GM15510 (cell line): ENCODE data around the gene TMC5.

Experiments
- POLR2A ChIP-seq: IDR thresholded peaks from 3 replicates; pipeline ENCODE4 v1.6.1; 2011; ENCODE audit warnings: borderline replicate concordance; ENCODE audit not compliant: insufficient read length; ENCODE audit errors: extremely low read depth

The TMC5 gene

GRCh38 chr16:19485611-19486010 lies 67.9 kb downstream of the TMC5 start:
- no peak for TF ChIP-seq POLR2A

- no peak for TF ChIP-seq POLR2A
These were observed 68.4 kb downstream of the TMC5 start for GRCh38 chr16:19486051-19486450.

- no peak for TF ChIP-seq POLR2A
These were observed 69.2 kb downstream of the TMC5 start for GRCh38 chr16:19486750-19487325.

DNA sequence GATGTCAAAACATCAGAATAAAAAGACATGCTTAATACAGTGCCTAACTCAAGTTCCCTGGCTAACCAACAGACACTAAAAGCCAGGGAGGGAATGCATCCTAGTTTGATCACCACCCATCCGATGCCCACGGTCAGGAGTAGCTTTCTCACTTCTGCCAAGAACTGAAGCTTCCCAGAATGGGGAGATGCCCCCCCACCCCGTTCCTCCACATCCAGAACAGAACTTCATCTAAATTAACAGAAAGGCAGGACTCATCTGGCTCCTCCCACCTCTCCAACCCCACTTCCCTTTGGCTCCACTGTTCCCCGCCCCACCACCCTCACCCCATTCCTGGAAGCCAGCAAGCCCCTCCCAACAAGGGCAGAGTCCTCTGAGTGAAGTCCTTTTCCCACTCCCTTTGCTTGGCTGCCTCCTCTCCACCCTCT lies 70.5 kb downstream of the TMC5 start:
- TF ChIP-seq POLR2A: no peak

DNA sequence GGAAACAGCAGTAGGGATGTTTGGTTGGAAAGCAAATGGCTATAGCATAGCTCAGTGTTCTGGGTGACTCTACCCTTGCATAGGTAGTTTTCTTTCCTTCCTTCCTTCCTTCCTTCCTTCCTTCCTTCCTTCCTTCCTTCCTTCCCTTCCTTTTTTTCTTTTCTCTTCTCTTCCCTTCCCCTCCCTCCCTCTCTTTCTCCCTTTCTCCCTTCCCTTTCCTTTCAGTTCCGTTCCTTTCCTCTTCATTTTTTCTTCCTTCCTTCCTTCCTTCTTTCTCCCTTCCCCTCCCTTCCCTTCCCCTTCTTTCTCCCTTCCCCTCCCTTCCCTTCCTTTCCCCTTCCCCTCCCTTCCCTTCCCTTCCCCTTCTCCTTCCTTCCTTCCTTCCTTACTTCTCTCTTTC lies 72.9 kb downstream of the TMC5 start:
- no peak for TF ChIP-seq POLR2A

DNA sequence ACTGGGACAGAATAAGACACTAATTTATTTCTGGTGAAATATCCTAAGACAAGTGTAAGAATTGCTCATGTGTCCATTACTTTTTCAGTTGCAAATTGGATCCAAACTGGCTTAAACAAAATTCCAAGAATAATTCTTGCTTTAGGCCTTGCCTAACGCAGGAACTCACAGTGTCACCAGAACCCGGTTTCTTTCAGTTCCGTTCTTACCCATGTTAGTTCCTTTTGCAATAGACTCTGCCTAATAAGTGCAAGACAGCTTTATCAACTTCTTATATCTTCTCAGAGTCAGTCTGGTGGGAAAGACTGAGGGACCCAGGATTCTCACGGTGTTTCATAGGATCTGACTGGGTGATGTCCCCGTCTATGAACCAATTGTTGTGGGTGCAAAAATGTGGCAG lies 79.5 kb downstream of the TMC5 start:
- no peak for TF ChIP-seq POLR2A

DNA sequence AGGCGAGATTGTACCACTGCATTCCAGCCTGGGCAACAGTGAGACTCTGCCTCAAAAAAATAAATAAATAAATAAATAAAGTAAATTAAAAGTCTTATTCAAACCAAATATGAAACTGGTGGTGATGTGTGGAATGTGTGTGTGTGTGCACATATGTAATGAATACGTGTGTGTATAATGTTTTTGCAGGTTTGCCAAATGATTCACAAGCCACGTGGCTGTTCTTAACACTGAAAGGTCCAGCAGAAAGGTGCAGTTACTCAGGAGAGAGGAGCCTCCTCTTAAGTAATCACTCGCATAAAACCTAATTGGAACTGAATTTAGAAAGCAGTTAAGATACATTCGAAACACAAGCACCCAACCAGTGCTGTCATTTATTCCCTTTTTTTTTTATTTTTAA lies 81.3 kb downstream of the TMC5 start:
- no peak for TF ChIP-seq POLR2A

DNA sequence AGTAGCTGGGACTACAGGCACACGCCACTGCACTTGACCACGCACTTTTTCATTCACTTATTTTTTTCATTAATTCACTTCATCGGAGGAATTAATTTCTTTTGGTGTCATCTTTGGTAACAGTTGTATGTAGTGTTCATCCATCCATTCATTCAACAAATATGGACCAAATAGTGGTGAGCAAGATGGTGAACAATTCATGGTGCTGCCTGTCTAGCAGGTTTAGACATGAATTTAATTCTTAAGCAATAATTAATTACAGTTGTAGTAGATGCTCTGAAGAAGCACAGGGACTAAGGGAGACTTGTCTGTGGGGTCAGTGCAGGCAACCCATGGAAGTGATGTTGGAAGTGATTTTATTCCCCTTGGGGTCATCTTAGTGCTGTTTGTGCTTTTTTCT lies 81.8 kb downstream of the TMC5 start:
- TF ChIP-seq POLR2A: no peak

GRCh38 chr16:19502395-19503131 lies 84.9 kb downstream of the TMC5 start:
- TF ChIP-seq POLR2A: no peak

DNA sequence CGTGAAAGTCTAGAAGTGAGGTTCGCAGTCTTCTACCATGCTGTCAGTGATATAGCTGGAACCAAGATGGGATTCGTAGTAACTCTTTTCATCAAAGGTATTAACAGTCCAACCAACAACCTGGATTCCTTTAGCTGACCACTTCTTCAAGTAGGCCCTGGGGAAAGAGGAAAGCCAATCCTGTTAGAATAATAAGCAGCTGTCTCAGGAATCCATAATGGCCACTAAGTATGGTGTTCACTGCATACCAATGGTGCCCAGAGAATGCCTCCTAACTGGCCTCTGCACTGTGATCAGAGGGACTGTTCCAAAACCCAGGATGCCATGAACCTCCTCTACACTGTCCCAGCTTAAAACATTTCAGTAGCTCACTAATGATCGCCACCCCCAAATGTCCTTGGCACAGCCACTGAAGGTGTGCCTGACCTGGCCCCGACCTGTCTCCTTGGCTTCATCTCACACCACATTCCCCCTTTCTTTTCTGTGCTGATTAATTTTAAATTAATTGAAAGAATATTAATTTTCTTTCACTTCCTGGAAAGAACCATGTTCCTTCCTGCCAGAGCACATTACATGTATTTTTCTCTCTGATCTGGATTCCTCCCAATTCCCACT lies 85.9 kb downstream of the TMC5 start:
- no peak for TF ChIP-seq POLR2A

- TF ChIP-seq POLR2A: no peak
These were observed 88.1 kb downstream of the TMC5 start for GRCh38 chr16:19505600-19506303.

DNA sequence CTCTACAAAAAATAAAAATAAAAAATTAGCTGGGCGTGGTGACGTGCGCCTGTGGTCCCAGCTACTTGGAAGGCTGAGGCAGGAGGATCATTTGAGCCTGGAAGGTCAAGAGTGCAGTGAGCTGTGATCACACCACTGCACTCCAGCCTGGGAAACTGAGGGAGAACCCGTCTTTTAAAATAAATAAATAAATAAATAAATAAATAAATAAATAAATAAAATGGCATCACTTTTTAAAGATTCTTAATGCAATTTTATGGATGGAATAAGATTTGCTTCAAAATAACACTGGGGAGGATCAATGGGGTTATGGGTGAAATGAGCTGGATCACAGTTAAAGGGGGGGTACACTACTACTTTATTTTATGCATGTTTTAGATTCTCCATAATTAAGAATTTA lies 89.3 kb downstream of the TMC5 start:
- no peak for TF ChIP-seq POLR2A

- no peak for TF ChIP-seq POLR2A
These were observed 90.2 kb downstream of the TMC5 start for GRCh38 chr16:19507867-19508266.

DNA sequence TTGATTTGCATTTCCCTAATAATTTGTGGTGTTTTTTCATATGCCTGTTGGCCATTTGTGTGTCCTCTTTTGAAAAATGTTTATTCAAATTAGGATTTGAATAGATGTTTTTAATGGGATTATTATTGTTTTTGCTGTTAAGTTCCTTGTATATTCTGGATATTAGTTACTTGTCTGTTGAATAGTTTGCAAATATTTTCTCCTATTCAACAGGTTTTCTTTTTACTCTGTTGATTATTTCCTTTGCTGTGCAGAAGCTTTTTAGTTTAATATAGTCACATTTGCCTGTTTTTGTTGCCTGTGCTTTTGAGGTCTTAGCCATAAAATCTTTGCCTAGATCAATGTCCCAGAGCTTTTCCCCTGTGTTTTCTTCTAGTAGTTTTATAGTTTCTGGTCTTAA lies 94.6 kb downstream of the TMC5 start:
- no peak for TF ChIP-seq POLR2A

- TF ChIP-seq POLR2A: no peak
These were observed 95.8 kb downstream of the TMC5 start for GRCh38 chr16:19513377-19514053.
